Ammon's horn (tissue), 1 donor: ENCODE measurements around the gene ADAMTS12.

ENCODE experiments used
- DNase-seq: peaks from one replicate; pipeline ENCODE4 v3.0.0-alpha.2; 2016; ENCODE audit warnings: low spot score

ADAMTS12 gene

DNA sequence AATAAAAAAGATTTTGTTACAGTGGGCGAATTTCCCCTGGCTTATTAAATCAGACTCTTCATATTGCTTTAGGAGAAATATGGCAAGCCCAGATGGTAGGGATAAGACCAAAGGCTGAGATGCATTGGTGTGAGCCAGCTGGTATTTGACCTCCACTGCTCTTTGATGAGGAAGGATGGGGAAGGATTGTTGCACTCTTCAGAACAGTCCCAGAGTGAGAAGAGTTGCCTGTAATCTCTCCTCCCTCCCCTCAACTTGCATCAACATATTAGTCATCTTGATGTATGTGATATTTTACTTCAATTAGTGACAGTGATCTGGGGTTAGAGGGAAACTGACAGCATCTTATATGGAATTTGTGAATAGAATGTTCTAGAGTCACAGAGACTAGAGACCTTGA lies 136.6 kb downstream of the ADAMTS12 start:
- DNase-seq, result no peak

DNA sequence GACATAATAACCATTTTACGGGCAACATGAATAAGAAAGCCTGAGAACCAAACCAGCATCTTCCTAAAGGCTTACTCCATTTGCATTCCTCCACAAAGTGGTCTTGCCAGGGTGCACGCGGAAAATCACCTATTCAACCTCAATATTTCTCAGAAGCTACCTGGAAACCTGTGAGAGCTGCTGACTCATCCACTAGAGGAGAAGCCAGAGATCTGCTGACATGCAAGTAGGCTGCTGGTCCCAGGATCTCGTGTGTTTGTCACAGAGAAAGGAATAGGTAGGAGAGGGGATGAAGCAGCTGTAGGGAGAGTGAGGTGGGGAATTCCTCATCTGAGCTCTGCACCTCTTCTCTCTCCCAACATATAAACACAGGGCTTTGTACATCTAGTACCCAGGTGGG lies 138.1 kb downstream of the ADAMTS12 start:
- no peak for DNase-seq

DNA sequence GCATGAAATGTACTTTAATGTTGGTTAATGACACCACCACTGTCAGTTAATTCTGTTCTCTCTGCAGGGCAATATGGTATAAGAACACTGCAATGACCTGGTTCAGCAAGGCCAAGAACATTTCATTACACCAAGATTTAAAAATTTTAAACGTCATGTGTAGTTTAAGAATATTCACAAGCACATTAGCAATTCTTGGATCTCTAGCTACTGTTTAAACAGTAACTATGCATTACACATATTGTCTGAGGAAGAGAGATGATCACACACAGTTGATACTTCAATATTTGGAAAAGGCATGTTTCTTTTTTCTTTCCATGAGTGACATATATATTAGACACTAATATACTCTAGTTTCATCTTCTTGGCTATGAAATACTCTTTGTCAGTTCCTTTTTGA lies 143.0 kb downstream of the ADAMTS12 start:
- no peak for DNase-seq

DNA sequence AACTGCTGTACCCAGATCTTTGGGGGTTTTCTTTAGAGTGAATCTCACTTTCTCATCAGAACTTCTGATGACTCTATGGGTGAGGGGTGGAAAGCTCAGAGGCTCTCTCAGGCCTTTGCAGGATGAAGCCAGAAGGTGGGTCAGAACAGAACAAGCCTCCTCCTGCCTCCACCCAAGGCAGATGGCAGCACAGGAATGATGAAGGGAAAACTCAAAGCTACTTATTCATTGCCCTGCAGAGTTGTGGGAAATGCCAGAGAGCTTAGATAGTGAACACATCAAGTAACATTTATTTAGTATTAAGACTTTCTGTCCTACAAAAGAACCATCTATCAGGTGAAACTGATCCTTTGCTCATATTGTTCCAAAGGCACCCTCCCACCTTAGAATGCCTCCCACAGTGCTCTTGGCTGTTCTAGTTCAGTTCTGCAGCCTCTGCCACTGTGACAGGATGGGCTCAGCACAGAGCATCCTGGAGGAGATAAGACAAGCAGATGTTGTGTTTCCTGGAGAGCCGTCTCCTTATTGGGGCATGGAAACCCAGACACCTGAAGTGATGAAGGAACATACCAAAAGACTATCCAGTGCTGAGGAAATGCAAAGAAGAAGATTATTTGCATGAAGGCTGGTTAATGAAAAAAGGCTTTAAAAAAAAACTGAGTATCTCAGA lies 146.6 kb downstream of the ADAMTS12 start:
- no peak for DNase-seq

DNA sequence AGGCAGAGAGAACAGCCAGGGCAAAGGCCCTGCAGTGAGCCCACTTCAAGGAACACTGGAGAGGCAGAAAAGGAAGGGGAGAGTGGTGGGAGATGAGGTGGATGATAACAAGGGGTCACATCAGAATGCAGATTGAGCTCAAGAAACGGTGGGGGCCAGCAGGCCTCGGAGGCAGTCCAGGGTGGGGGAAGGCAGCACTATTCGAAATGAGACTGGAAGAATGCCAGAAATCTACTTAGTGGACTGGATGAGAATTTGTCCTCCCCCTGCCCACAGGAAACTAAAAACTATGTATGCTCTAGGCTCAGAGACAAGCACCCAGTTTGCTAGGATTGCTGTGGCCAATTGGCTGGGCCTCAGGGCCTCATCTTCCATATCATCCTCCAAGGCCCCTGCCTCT lies 148.7 kb downstream of the ADAMTS12 start:
- DNase-seq, result no peak

DNA sequence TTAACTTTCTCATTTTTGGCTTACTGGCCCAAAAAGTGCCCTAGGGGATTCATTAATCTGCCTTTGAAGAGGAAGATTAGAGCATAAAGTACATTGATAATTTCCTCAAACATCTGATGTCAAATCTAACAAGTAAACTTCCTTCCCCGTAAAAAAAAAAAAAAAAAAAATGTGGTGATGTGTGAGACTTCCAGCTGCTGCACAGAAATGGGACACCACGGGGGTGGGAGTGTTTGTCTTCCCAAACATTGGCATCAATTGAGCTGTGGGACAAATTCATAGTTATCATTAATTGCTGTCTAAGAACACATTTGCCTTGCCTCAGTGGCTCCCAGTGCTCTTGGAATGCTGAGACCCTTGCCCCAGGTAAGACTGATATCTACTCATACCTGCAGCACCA lies 149.6 kb downstream of the ADAMTS12 start:
- DNase-seq, result no peak

DNA sequence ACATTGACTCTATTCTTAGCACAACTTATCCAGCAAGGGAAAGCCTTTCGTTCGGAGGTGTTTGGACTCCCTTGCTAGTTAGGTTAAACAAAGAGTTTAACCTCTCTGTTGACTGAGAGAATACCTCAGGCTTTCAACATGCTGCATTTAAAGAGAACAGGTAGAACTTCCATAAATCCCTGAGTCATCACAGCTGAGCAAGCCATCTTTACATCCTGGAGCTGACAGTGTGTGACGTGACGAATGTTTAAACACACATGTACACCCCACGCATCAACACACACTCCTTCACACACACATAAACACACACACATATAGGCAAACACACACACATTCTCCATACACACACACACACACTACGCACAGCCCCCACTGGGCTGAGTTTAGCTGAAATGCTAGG lies 152.8 kb downstream of the ADAMTS12 start:
- DNase-seq, result no peak

DNA sequence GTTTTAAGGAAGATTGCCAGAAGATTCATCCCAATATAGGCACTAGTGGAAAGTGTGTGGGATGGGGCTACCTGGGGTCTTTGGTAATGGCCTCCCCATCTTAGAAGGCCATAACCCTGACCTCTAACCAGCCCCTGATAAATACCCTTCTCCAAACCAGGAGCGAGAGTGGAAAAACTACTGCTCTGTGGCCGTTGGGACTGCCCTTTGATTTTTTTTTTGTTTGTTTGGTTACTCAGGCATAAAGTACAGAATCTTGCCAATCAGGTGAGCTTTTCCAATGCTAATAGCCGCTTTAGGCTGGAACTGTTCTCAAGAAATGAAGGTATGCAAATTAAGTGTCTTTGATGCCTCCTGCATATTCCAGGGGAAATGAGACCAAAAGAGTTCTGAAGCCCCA lies 153.7 kb downstream of the ADAMTS12 start:
- no peak for DNase-seq

DNA sequence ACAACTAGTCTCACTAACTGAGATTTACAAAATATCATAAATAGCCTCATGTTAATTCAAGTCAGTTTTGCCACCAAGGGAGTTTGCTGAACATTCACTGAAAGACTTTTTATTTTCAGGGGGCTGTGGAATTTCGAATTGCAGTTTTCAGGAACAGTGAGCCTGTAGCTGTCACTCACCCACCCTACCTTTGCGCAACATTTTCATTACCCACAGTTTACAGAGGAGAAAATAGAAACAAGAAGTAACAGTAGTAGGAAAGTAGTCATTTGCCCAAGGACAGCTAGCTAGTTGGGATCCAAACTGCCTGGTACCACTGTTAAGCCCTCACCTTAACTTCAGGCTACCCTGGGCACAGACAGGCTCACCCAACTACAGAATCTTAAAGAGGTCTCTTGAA lies 154.1 kb downstream of the ADAMTS12 start:
- no peak for DNase-seq

DNA sequence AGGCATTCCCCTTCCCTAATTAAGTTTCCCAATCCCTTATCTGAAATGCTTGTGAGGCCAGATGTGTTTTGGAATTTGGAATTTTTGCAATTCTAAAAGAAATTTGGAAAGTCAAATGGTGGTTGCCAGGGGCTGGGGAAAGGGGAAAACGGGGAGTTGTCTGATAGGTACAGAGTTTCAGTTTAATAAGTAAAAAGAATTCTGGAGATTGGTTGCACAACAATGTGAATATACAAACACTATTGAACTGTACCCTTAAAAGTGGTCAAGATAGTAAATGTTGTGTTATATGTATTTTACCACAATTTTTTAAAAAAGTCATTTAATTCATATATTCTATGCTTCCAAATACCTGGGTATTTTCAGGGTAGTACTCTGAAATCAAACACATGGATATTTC lies 154.5 kb downstream of the ADAMTS12 start:
- no peak for DNase-seq

DNA sequence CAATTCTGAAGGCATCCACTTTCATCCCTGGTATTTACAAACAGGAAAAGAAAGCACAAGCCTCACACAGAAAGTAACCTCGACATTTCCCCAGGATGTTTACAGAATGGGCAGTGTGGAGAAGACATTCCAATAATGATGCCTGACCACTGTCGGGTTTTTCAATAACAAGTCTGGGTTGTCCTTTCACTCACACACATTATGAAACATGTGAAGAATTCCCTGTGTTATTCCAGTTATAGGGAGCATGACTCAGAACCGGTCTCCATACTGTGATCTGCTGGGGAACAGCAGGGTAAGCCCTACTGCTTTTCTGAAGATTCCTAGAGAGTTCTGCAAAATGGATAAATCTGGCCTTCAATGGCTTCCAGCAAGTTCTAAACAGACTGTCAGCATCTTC lies 155.3 kb downstream of the ADAMTS12 start:
- DNase-seq, result no peak

DNA sequence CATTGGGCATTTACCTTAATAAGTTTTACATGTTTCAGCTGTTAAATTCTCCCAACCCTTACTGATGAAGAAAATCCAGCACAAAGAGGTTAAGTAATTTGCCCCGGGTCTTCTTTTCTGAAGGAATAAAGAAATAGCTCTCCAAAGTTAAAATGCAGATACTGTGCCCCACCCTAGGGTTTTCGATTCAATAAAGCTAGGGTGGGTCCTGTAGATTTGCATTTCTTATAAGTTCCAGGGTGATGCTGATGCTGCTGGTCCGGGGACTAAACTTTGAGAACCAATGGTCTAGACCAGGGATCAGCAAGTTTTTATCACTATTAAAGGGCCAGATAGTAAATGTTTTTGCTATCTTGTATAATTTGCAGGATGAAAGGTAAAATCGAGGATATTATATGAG lies 156.7 kb downstream of the ADAMTS12 start:
- no peak for DNase-seq

DNA sequence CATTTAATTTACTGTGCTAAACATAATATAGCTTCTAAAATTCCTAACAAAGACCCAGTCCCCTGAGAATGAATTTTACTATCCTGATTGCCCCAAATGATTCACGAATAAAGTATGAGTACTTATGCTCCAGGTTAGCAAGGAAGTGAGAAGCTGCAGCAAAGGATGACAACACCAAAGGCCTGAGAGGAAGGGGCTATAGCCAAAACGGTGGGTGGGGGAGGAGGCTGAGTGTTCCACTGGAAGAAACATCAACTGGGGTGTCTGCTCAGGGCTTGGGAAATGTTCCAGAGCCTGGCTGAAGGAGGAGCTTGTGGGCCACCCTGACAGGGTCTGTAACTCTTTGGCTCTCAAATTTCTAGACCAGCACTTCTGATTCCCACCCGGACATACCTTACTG lies 157.3 kb downstream of the ADAMTS12 start:
- no peak for DNase-seq

DNA sequence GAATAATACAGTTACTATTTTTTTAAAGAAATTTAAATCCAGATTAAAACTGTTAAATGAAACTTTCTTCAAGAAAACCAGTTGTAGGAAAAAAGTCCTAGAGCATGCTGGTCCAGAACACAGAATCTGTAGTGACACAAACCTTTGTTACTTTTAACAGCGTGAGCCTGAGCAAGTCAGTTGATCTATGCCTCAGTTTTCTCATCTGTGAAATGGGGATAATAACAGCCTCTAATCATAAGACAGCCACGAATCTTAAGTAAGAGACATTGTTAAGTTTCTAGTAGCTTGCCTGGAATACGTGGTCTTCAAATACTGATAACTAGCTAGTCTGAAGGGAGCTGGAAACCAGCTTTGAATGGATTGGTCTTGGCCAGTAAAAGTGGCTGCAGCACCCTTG lies 158.6 kb downstream of the ADAMTS12 start:
- DNase-seq, result no peak

DNA sequence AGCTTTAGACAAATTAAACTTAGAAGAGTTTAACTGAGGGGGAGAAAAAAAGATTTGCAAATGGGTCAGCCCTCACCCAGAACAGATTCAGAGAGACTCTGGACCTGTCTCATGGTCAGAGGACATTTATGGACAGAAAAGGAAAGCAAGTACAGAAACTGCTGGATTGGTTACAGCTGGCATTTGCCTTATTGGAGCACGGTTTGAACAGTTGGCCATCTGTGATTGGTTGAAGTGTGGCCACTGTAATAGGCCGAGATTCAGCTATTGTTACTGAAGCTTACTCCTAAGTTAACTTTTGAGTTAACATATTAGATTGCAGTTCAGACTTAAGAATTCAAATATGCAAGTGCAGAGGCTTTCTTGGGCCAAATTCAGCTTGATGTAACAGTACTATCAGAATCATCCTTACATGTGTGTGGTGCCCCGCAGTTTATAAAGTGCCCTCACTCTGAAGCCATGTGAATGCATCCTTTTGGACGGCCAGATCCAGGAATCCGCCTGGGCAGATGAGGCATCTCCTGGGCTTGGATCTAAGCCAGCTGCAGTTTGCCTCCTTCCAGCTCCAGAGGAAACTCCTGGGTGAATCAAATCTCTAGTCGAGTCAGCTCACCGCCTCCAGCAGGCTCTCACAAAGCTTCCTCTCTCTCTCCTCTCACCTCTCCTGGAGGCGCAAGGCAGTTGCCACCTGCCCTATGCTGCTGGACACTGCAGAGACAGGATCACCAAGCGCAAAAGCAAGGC lies 165.2 kb downstream of the ADAMTS12 start:
- DNase-seq, result no peak

DNA sequence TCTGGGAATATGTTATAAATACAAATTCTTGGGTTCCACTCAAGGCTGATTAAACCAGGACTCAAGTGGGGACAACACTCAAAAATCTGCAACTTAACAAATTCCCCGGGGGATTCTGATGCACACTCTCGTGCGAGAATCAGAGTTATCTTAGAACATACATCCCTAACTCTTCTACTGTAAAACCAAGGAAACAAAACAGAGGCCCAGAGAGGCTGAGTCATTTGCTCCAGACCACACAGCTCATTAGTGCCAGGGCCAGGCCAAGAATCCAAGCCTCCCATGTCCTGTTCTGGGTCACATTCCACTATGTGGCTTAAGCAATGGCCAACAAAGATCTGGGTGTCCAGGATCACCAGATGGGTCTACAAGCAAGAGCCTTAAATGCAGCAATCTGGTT lies 166.0 kb downstream of the ADAMTS12 start:
- no peak for DNase-seq

DNA sequence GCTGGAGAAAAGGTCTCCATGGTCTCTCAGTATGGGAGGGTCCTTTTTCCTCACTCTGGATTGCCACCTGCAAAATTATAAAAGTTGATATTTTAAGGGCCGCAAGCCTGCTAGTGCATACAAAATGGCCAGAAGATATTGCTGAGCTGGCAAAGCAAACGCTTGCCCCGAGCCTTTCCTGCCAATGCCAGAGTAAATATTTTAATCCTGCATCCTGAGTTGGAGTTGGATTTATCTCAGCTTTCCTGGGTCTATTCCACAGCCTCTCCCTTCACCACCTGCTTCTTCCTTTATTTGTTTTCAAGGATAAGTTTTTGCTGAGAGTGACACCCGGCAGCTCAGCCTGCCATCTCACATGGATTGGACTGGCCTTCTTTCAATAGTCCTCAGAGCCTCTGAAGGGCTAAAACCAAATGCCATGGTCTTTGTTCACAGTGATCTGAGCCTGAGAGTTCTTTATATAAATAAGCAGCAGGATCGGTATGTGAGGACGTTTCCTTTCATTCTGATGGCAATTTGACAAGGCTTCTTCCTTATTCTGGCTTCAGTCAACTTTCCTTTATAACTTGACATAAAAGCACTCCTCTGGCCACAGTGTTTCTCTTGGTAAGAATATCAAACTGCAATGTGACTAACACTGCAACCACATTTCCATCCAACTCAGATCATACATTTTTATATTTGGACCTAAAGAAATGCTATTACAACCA lies 170.1 kb downstream of the ADAMTS12 start:
- DNase-seq, result no peak

DNA sequence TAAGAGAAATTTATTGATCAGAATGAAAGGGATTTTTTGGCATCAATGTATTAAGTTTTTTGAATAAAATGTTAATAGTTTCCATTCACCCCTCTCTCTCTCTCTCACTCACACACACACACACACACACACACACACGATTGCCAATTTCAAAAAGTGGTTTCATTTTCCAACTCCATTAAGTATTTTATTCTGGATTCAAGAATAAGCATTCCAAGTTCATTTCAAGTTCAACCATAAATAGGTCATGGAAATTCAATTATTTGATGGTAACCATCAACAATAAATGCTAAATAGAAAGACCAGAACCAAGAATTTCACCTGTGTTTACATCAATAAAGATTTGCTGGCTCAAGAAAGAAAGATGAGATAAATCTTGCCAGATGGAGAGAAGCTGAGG lies 171.6 kb downstream of the ADAMTS12 start:
- DNase-seq, result no peak

DNA sequence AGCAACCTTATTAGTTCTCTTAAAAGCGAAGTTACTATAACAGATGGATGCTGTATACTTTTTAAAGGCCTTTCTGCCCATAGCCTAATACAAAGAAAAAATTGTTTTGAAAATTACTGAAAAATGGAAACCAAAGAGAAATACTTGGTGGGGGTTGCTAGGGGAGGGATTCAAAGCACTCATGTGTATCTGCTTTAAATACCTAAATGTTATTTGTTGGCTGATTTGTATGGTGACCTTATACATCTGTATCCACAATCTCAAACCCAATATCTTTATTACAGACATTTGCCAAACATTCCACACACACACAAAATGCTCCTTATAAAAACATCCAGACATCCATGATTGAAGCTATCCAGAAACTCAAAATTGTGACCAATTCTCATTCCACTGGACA lies 172.0 kb downstream of the ADAMTS12 start:
- no peak for DNase-seq

DNA sequence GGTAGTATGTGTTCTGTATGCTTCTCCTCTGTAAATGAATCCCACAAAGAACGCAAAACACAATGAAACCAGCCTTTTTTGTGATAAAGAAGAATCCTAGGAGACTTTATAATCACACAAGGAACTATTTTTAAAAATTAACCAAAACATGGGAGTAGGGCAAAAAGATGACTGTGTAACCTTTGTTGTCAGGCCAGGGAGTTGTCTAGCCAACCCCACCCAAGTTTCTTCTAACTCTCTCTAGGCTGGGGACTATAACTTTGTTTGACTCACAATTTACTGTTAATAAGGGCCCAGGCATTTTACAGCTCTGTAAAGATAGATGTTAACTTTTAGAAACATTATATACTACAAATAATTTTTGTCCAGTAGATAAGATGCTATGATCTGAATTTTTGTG lies 176.1 kb downstream of the ADAMTS12 start:
- DNase-seq, result no peak

DNA sequence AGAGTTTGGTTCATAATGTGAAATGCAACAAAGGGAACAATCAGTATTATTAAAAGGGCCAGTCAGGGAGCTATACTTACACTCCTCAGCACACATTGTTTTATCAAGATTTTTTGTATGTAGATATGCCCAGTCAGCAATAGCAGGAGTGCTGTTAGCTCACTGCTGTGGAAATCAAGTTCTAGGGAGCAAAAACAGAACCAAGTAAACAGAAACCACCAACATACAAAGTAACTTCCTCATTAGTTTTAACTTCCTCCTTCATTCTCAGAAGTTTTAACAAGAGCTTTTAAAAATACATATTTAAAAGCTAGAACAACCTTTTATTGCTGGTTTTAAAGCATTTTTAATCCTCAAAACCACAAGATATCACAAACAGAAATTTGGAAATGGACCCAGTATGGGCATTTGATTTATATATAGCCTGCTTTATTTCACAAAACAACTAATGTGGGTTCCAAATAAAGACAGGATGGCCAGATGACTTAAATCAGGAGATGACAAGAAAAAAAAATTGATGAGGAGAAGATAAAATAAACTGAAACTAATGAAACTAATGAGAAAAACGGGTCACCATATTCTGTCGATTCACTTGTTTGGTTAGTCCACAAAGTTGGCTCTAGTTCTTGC lies 178.5 kb downstream of the ADAMTS12 start:
- DNase-seq, result no peak

DNA sequence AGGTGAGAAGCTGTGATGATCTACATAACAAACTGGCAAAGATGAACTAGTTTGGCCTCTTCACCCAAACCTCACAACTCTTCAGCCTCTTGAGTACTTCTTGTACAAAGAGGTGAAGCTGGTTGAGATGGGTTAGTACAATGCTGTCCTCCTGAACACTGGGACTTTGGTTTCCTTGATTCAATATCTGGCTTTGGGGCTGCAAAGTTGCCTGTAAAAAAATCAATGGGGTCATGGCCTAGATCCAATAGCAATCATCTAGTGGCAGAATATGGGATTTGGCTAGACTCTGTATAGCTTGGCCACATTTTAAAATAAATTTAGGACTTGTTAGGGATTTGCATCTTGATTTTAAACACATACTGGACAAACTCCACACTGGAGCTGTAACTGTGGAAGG lies 179.1 kb downstream of the ADAMTS12 start:
- DNase-seq, result no peak

DNA sequence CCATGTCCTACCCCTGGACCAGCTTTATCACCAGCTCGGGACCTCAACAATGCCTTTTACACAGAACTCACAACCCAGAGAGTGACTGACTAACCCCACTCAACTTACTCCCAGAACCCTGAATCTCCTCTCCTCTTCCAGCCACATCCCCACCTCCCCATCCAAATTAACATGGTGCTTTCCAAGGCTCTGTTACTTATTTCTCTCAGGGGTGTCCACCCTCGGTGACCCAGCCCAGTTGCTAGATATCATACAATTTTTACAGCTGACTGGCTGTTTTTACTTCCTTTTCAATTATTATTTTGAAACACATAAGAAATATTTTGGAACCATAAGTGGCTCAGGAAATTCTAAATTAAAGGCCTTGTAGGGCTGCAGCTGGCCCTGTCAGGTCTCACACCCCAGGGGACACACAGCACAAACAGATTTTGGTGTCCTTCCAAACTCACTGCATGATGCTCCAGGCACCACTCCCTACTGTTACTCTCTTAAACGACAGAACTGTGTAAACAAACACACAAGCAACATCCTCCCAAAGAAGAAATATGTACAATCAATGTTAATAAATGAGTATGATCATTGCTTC lies 180.6 kb downstream of the ADAMTS12 start:
- DNase-seq, result no peak
